ENCODE results near the gene SLC7A10. TPM values are rescaled to one million over a fixed set of nuclear protein-coding genes. Genes with fewer than 3 reads are reported as not detected.

SLC7A10 gene
- total RNA-seq, 1 experiment from 2014 or later, result 2.9 TPM

DNA sequence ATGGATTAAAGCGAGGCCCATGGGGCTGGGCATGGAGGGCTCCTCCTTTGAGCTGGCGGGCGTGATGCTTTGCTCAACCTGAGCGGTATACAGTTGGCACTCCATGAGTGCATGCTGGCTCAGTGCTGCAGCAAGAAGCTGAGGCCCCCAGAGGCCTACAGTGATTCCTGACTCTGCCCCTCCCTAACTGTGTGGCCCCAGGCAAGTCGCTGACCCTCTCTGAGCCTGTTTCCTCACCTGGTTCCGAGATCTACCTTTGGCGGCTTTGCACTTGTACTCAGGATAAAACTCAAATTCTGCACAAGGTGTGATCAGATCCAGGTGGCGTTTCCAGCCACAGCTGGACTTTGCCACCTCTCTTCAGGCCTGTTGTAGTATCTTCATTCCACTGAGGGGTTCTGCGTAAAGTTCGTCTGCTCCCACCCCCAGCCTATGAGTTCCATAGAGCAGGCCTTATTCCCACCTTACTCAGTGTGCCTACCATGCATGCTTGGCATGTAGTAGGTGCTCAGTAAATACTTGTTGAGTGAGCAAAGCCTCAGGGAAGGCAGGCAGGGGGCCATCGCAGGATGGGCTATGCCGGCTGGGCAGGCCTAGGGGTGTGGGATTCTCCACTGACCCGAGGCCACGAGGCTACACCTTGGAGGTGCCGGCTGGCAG lies 23.6 kb downstream of the SLC7A10 start:
- Histone ChIP-seq H3K27me3 (ENCODE audit: insufficient read depth, low read length) (no peaks in the 10 kb centered on the region), H2BK20ac (ENCODE audit: low read depth, low read length, poor library complexity, severe bottlenecking) (no peak overlapping the region), H3K79me2 (ENCODE audit: insufficient read depth, low read length) (no peaks in the 10 kb centered on the region), H3K18ac (ENCODE audit: insufficient read length, low read depth, low read length) (no peak overlapping the region), H3K23me2 (ENCODE audit: insufficient read length, low read depth, low read length, poor library complexity, severe bottlenecking) (no peaks in the 10 kb centered on the region), H3K4ac (ENCODE audit: low read depth, low read length) (no peak overlapping the region), H4K91ac (ENCODE audit: insufficient read length, low read depth, low read length) (no peak overlapping the region), H3K9me3 (ENCODE audit: control insufficient read depth, low read depth, low read length) (no peaks in the 10 kb centered on the region), H4K5ac (ENCODE audit: insufficient read length, low read depth, low read length) (no peak overlapping the region), H3K56ac (ENCODE audit: insufficient read length, low read depth, low read length) (no peak overlapping the region), H2BK15ac (ENCODE audit: low read depth, low read length) (no peak overlapping the region), H4K20me1 (ENCODE audit: control insufficient read depth, insufficient read depth, insufficient read length) (peaks cover 2% of the 10 kb centered on the region), H2BK120ac (ENCODE audit: low read depth, low read length, poor library complexity, severe bottlenecking) (no peak overlapping the region), H3K23ac (ENCODE audit: insufficient read length, low read depth, low read length) (no peak overlapping the region), H4K8ac (replicated peaks; ENCODE audit: insufficient read length, low read depth, low read length) (no peak overlapping the region), H3K4me1 (ENCODE audit: insufficient read depth, low read length) (no peaks in the 10 kb centered on the region), H2BK5ac (ENCODE audit: insufficient read length, low read length) (no peak overlapping the region), H3K27ac (ENCODE audit: insufficient read length, low read depth, low read length) (no peak overlapping the region), H3K4me2 (ENCODE audit: insufficient read depth, insufficient read length, low read length) (no peak overlapping the region), H2AFZ (ENCODE audit: low read length) (no peak overlapping the region), H3K79me1 (ENCODE audit: insufficient read depth, low read depth, low read length, poor library complexity, severe bottlenecking) (no peaks in the 10 kb centered on the region), H2BK12ac (ENCODE audit: insufficient read length, low read depth, low read length) (no peak overlapping the region), H3K9ac (ENCODE audit: extremely low read depth, insufficient read length, low read length) (no peak overlapping the region), H2AK5ac (ENCODE audit: insufficient read length, low read length) (no peak overlapping the region), H3T11ph (ENCODE audit: low read length) (no peak overlapping the region), H3K14ac (ENCODE audit: insufficient read depth, low read length) (no peak overlapping the region)
- Mint-ChIP-seq H3K9me3 (no peaks in the 10 kb centered on the region), H3K27ac (no peak overlapping the region), H3K4me3 (no peak overlapping the region), H3K27me3 (ENCODE audit: low read depth) (no peaks in the 10 kb centered on the region), H3K36me3 (ENCODE audit: insufficient read depth in 1 of 3, low read depth in 3 of 3) (peaks cover 3 to 17% (median 13%) of the 10 kb centered on the region in 3 experiments; a peak in 6 of 7 replicates), H3K4me1 (no peaks in the 10 kb centered on the region)
- no peak for DNase-seq
- TF ChIP-seq, protein P1, sequence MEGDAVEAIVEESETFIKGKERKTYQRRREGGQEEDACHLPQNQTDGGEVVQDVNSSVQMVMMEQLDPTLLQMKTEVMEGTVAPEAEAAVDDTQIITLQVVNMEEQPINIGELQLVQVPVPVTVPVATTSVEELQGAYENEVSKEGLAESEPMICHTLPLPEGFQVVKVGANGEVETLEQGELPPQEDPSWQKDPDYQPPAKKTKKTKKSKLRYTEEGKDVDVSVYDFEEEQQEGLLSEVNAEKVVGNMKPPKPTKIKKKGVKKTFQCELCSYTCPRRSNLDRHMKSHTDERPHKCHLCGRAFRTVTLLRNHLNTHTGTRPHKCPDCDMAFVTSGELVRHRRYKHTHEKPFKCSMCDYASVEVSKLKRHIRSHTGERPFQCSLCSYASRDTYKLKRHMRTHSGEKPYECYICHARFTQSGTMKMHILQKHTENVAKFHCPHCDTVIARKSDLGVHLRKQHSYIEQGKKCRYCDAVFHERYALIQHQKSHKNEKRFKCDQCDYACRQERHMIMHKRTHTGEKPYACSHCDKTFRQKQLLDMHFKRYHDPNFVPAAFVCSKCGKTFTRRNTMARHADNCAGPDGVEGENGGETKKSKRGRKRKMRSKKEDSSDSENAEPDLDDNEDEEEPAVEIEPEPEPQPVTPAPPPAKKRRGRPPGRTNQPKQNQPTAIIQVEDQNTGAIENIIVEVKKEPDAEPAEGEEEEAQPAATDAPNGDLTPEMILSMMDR (conservative IDR thresholded peaks at IDR 0.05), result no peak
- WGBS (ENCODE audit: extremely low coverage, insufficient read length, low lambda C conversion rate), result no CpG with 5 or more reads among the region's 15 CpGs
